Colonic mucosa (tissue), 4 donors: ENCODE results near the gene TRIM9. TPM values are rescaled to one million over a fixed set of nuclear protein-coding genes. Genes with fewer than 3 reads are reported as not detected.

ENCODE experiments used
- DNase-seq: peaks from one replicate; pipeline ENCODE4 v3.0.0-alpha.2; 2020
- H3K27ac ChIP-seq: fragments of 200-600 bp; one replicate; pipeline ENCODE4 v1.8.0; 2021
- H3K27me3 ChIP-seq: fragments of 200-600 bp; one replicate; pipeline ENCODE4 v1.8.0; 2021
- H3K36me3 ChIP-seq: fragments of 200-600 bp; one replicate; pipeline ENCODE4 v1.8.0; 2021
- H3K4me1 ChIP-seq: fragments of 200-600 bp; one replicate; pipeline ENCODE4 v1.8.0; 2021; ENCODE audit warnings: mild to moderate bottlenecking
- H3K4me3 ChIP-seq: fragments of 200-600 bp; one replicate; pipeline ENCODE4 v1.8.0; 2021
- H3K9ac ChIP-seq, 2 donors: one replicate each; pipeline ENCODE4 v1.7.0; 2013; ENCODE audit warnings: control low read depth in 2 of 2, low read depth in 2 of 2, low read length in 2 of 2
- H3K9me3 ChIP-seq: fragments of 200-600 bp; one replicate; pipeline ENCODE4 v1.8.0; 2021
- CTCF ChIP-seq: fragments of 200-600 bp; IDR thresholded peaks from one replicate; pipeline ENCODE4 v1.8.0; 2022; ENCODE audit warnings: antibody characterized with exemption, mild to moderate bottlenecking
- intact Hi-C: fragments of 100-400 bp; cut with DNase I; formaldehyde crosslinking; loops from one replicate; pipeline ENCODE4 v1.14.1; 2022
- total RNA-seq, 2 donors: library from RNA; stranded (reverse); fragmentation: NEBNext Ultra II Directional in 1 of 2; extraction: Animal tissue kit (Norgen Biotek cat#: 25700) in 1 of 2; gene quantifications; one replicate each; pipeline ENCODE4 v1.2.1, GENCODE V29; 2021
- donor health status: healthy.
- donor health status: DM: no; HTN: no; CAD: no.
- donor health status: DM: no; HTN: no; CAD: no.

TRIM9 gene
- under 1 TPM; 0.49 to 0.66 TPM for total RNA-seq

DNA sequence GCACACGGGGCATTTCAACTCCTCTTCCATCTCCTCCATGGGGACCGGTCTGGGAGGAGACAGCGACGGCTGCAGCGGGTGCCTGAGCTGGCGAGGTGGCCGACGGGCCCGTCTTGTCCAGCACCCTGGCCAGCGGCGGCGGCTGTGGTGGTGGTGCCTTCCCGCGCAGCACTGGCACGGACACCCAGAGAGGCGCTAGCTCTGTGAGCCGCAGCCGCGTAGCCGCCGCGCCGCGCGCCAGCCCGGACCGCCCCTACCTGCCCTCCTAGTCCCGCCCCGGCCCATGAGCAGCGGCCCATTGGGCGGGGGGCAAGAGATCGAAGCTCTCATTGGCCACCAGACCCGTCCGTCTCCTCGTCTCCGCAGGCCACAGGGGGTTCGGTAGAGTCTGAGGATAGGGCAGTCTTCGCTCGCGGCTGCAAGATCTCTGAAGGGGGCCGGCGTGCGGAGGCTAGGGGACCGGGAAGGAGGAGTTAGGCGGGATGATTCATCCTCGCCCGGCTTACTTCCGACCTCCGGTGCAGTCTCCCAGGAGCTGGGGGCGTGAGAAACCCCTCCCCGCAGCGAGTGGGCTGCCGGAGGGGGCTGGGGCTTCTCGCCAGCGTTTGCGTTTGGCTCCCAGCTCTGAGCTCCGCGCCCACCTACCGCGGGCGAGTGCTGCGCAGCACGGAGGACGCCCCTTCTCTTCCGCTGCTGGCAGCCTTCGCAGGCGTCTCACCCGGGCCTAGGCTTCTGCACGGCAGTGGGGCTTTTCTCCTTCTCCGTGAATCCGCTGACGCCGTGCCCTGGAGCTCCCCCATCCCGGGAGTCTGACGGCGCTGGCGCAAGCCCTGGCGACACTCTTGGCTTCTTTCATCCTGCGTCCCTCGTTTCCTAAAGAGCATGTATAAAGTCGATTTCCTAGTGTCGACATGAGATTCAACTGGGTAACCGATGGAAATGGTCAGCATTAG is at the start of gene TRIM9:
Gene TRIM9 (minus strand): TSS at position 205 of the 953 bp plus-strand sequence. CDS start 166 bp downstream, at position 39.
- intact Hi-C loops, result loop anchor here (10.0 kb wide), 1 partner anchor 130 kb away; no protein-coding TSS in a partner anchor
- peaks cover 17% of the 10 kb centered on the region for H3K27me3 ChIP-seq
- no peaks in the 10 kb centered on the region for H3K9me3 ChIP-seq
- H3K27ac ChIP-seq, result peak within 1 kb of the TSS; percentile 34
- H3K9ac ChIP-seq, result peak within 1 kb of the TSS; percentile 61 to 74
- peak within 1 kb of the TSS; percentile 63 for H3K4me3 ChIP-seq
- DNase-seq, result peak; percentile 94
- peaks cover 16% of the 10 kb centered on the region for H3K4me1 ChIP-seq
- no peaks in the 10 kb centered on the region for H3K36me3 ChIP-seq
- no peak for TF ChIP-seq CTCF

DNA sequence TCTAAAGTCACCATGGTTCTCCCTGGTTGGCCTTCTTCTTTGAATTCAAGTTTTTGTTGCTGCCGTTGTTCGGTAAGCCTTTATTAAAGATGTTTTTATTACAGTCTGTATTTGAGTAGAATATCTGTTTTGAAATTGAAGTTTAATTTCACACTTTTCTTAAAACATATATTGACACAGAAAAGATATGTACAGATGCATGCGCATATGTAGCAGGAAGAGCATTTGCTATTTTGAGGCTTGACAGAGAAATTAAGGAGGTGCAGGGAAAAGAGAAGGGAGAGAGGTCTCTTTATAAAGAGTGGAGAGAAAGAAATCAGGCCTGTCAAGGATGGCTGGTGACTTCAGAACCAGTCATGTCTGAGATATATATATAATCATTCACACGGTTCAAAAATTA is 46.0 kb upstream of the TRIM9 start:
- no peak for TF ChIP-seq CTCF
- no peak overlapping the region for H3K9ac ChIP-seq
- no peaks in the 10 kb centered on the region for H3K27me3 ChIP-seq
- no peaks in the 10 kb centered on the region for H3K9me3 ChIP-seq
- intact Hi-C loops, result no loop called here
- no peak overlapping the region for H3K4me3 ChIP-seq
- no peak for DNase-seq
- H3K36me3 ChIP-seq, result no peaks in the 10 kb centered on the region
- H3K27ac ChIP-seq, result no peak overlapping the region
- no peaks in the 10 kb centered on the region for H3K4me1 ChIP-seq

GRCh38 chr14:51140338-51140737 is 45.4 kb upstream of the TRIM9 start:
- intact Hi-C loops, result no loop called here
- H3K27ac ChIP-seq, result no peak overlapping the region
- H3K4me3 ChIP-seq, result no peak overlapping the region
- no peak overlapping the region for H3K9ac ChIP-seq
- no peaks in the 10 kb centered on the region for H3K9me3 ChIP-seq
- no peaks in the 10 kb centered on the region for H3K36me3 ChIP-seq
- no peaks in the 10 kb centered on the region for H3K4me1 ChIP-seq
- no peak for TF ChIP-seq CTCF
- no peaks in the 10 kb centered on the region for H3K27me3 ChIP-seq
- no peak for DNase-seq

GRCh38 chr14:51139121-51139681 is 44.3 kb upstream of the TRIM9 start:
- no peak overlapping the region for H3K27ac ChIP-seq
- intact Hi-C loops, result no loop called here
- DNase-seq, result peak; percentile 44

More at GRCh38 chr14:51139121-51139681, 44.3 kb upstream of the TRIM9 start:
- Histone ChIP-seq H3K9me3 (no peaks in the 10 kb centered on the region), H3K9ac (no peak overlapping the region), H3K27me3 (no peaks in the 10 kb centered on the region), H3K4me3 (no peak overlapping the region), H3K4me1 (no peaks in the 10 kb centered on the region), H3K36me3 (no peaks in the 10 kb centered on the region)
- no peak for TF ChIP-seq CTCF
